Adrenal gland (tissue), 12 donors: ENCODE results near the gene CUL2. TPM values are rescaled to one million over a fixed set of nuclear protein-coding genes. Genes with fewer than 3 reads are reported as not detected.

Experiments
- DNase-seq, 7 donors: peaks; one replicate each; pipeline ENCODE4 v3.0.0-alpha.2; 2019 to 2020
- H3K27ac ChIP-seq, 5 donors: fragments of 200-600 bp; sonication (generic) in 4 of 5; 1 replicate in 3 of 5; 2 replicates in 2 of 5; pipeline versions ENCODE4 v1.5.1 to v1.8.0; 2016 to 2020; ENCODE audit warnings: mild to moderate bottlenecking in 1 of 5
- H3K27me3 ChIP-seq: fragments of 200-600 bp; 2 replicates; pipeline ENCODE4 v1.8.0; 2021
- H3K36me3 ChIP-seq, 2 donors: fragments of 200-600 bp; replicated peaks in 1 of 2; 1 replicate in 1 of 2; 2 replicates in 1 of 2; pipeline versions ENCODE4 v1.5.1 to v1.8.0; 2018 to 2022
- H3K4me1 ChIP-seq, 2 donors: fragments of 200-600 bp; replicated peaks in 1 of 2; 1 replicate in 1 of 2; 2 replicates in 1 of 2; pipeline versions ENCODE4 v1.5.1 to v1.8.0; 2018 to 2021
- H3K4me3 ChIP-seq, 4 donors: fragments of 200-600 bp; sonication (generic) in 3 of 4; one replicate each; pipeline ENCODE4 v1.5.1; 2016 to 2018
- H3K9me3 ChIP-seq, 3 donors: fragments of 200-600 bp; sonication (generic) in 1 of 3; replicated peaks in 1 of 3; 1 replicate in 2 of 3; 2 replicates in 1 of 3; pipeline versions ENCODE4 v1.5.1 to v1.8.0; 2016 to 2021
- POLR2A ChIP-seq, 2 donors: fragments of 450-650 bp; IDR thresholded peaks; one replicate each; pipeline ENCODE4 v1.6.1; 2017; ENCODE audit warnings: antibody characterized with exemption in 2 of 2, mild to moderate bottlenecking in 2 of 2, moderate library complexity in 1 of 2
- WGBS, 4 donors: extraction: QIAGEN DNeasy Blood & Tissue Kit in 2 of 4; methylation state at CpG; one replicate each; pipeline versions ENCODE4 v1.1.5 to v1.1.7; 2013 to 2017; 5-methylcytosine and 5-hydroxymethylcytosine counted together
- intact Hi-C, 2 donors: fragments of 100-400 bp; cut with DNase I; formaldehyde crosslinking; loops; one replicate each; pipeline versions ENCODE4 v1.14.1 to v1.15.0; 2022 to 2023
- polyA plus RNA-seq, 3 donors: library from polyadenylated mRNA; stranded (reverse); fragments of 200-250 nt in 2 of 3; fragments of 350-450 nt in 1 of 3; fragmentation: Illumina TruSeq in 1 of 3; extraction: RNeasy Lipid Tissue Mini Kit (QIAGEN cat#74804) in 1 of 3; gene quantifications; one replicate each; pipeline ENCODE4 v1.2.3, GENCODE V29; 2013 to 2014
- total RNA-seq, 9 donors: library from RNA; depleted of rRNA in 4 of 9; stranded (reverse); fragments of >200 nt in 4 of 9; fragments of 120-200 nt in 1 of 9; fragmentation: NEBNext Ultra II Directional in 1 of 9; extraction: Animal tissue kit (Norgen Biotek cat#: 25700) in 1 of 9; gene quantifications; one replicate each; pipeline versions ENCODE4 v1.1.0 to v1.2.4, GENCODE V29; 2013 to 2023
- TF ChIP-seq, protein P1 (sequence below), 6 experiments: fragments of 450-650 bp in 4 of 6; fragments of 200-600 bp in 2 of 6; sonication (generic) in 1 of 6; IDR thresholded peaks; 1 replicate in 5 of 6; 2 replicates in 1 of 6; pipeline versions ENCODE4 v1.5.1 to v1.8.0; 2016 to 2021; ENCODE audit warnings: antibody characterized with exemption in 6 of 6, mild to moderate bottlenecking in 2 of 6, moderate library complexity in 1 of 6
- donor health status: healthy with polysubstance abuse.
- donor health status: Bipolar disorder and iron deficiency.
- donor health status: DM: yes; HTN: yes; CAD: no.
- donor health status: DM: no; HTN: no; CAD: no.
- donor health status: DM: no; HTN: no; CAD: no.
- donor health status: DM: yes; HTN: yes; CAD: no.

Gene CUL2
- total and polyA plus RNA-seq, 12 donors: 6.2 to 52.2 (median 26.1) TPM

DNA sequence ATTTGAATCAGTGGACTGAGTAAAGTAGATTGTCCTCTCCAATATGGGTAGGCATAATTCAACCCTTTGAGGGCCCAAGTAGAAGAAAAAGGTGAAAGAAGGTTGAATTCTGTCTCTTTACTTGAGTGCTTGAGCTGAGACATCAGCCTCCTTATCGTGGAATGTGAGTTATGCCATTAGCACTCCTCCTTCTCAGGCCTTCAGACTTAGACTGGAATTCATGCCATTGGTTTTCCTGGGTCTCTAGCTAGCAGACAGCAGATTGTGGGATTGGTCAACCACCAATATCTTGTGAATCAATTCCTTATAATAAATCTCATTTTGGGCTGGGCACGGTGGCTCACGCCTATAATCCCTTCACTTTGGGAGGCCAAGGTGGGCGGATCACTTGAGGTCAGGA lies 89.2 kb downstream of the CUL2 start:
- no peaks in the 10 kb centered on the region for H3K9me3 ChIP-seq
- no peak overlapping the region for H3K27ac ChIP-seq

DNA sequence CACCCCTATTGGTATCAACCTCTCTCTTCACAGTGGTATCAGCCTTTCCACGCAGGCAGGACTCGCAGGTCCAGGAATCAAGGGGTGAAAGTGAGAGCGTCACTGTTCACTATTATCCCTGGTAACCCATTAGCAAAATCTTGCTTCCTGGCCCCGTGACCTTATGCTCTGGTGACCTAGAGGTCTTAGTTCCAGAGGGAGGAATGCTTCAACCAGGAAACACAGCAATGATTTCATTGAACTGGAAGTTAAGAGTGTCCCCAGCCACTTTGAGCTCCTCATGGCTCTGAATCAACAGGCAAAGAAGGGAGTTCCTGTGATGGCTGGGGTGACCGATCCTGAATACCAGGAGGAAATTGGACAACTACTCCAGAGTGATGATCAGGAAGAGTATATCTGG lies 90.6 kb downstream of the CUL2 start:
- H3K9me3 ChIP-seq: no peaks in the 10 kb centered on the region
- no peak overlapping the region for H3K4me3 ChIP-seq
- H3K36me3 ChIP-seq: no peaks in the 10 kb centered on the region
- H3K4me1 ChIP-seq: no peaks in the 10 kb centered on the region
- 78 to 96% (median 87%) methylated on average over 3 to 5 of the region's 5 CpGs for WGBS, 4 donors
- no peaks in the 10 kb centered on the region for H3K27me3 ChIP-seq
- DNase-seq: no peak
- TF ChIP-seq POLR2A (IDR thresholded peaks at IDR 0.05): no peak
- TF ChIP-seq, protein P1, sequence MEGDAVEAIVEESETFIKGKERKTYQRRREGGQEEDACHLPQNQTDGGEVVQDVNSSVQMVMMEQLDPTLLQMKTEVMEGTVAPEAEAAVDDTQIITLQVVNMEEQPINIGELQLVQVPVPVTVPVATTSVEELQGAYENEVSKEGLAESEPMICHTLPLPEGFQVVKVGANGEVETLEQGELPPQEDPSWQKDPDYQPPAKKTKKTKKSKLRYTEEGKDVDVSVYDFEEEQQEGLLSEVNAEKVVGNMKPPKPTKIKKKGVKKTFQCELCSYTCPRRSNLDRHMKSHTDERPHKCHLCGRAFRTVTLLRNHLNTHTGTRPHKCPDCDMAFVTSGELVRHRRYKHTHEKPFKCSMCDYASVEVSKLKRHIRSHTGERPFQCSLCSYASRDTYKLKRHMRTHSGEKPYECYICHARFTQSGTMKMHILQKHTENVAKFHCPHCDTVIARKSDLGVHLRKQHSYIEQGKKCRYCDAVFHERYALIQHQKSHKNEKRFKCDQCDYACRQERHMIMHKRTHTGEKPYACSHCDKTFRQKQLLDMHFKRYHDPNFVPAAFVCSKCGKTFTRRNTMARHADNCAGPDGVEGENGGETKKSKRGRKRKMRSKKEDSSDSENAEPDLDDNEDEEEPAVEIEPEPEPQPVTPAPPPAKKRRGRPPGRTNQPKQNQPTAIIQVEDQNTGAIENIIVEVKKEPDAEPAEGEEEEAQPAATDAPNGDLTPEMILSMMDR (IDR thresholded peaks at IDR 0.05): no peak
- no peak overlapping the region for H3K27ac ChIP-seq
- intact Hi-C loops: no loop called here

More for the DNA sequence above, 89.2 kb downstream of the CUL2 start:
- Histone ChIP-seq H3K4me3 (no peak overlapping the region), H3K36me3 (no peaks in the 10 kb centered on the region), H3K4me1 (no peaks in the 10 kb centered on the region), H3K27me3 (no peaks in the 10 kb centered on the region)
- TF ChIP-seq POLR2A (IDR thresholded peaks at IDR 0.05): no peak
- TF ChIP-seq, protein P1 (IDR thresholded peaks at IDR 0.05): no peak
- intact Hi-C loops: no loop called here
- DNase-seq: no peak
- 92 to 98% (median 95%) methylated on average over 4 of the region's 4 CpGs for WGBS, 4 donors

DNA sequence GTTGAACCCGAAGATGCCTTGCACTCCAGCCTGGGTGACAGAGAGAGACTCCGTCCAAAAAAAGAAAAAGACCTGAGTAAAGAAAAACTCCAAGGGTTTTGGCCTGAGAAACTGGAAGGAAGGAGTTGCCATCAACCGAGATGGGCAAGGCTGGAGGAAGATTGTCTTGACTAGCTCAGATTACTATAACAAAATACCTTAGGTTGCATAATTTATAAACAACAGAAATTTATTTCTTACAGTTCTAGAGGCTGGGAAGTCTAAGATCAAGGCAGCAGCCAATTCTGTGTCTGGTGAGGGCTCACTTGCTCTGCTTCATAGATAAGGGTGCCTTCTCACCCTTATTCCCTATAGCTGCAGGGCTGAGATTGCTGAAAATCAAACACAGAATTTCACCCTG lies 91.2 kb downstream of the CUL2 start:
- TF ChIP-seq POLR2A (IDR thresholded peaks at IDR 0.05): no peak
- TF ChIP-seq, protein P1 (IDR thresholded peaks at IDR 0.05): no peak
- Histone ChIP-seq H3K36me3 (no peaks in the 10 kb centered on the region), H3K9me3 (no peaks in the 10 kb centered on the region), H3K4me1 (no peaks in the 10 kb centered on the region), H3K27me3 (no peaks in the 10 kb centered on the region), H3K27ac (no peak overlapping the region), H3K4me3 (no peak overlapping the region)
- intact Hi-C loops: no loop called here
- DNase-seq: no peak
- WGBS, 4 donors: 92 to 96% (median 94%) methylated on average over 3 of the region's 3 CpGs

DNA sequence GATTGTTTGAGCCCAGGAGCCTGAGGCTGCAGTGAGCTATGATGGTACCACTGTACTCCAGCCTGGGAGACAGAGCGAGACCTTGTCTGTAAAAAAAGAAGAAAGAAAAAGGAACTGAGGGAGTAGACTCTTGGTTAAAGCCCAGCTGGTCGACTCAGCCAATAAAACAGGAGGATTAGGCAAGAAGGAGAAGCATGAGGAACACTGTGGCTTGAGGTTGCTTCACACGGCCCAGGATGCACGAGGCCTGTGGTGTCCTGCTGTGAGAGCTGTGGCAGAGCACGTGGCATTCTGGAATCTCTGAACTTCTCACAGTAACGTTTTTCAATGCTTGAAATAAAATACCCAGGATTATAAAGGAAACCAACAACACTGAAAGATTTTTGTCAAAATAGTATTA lies 93.3 kb downstream of the CUL2 start:
- no peak for TF ChIP-seq POLR2A (IDR thresholded peaks at IDR 0.05)
- TF ChIP-seq, protein P1 (IDR thresholded peaks at IDR 0.05): no peak
- WGBS, 4 donors: 75 to 80% (median 78%) methylated on average over 6 of the region's 6 CpGs
- Histone ChIP-seq H3K4me3 (no peak overlapping the region), H3K27me3 (no peaks in the 10 kb centered on the region), H3K4me1 (no peaks in the 10 kb centered on the region), H3K9me3 (no peaks in the 10 kb centered on the region), H3K27ac (no peak overlapping the region), H3K36me3 (no peaks in the 10 kb centered on the region)
- intact Hi-C loops: no loop called here
- peak in 6 of 7 donors; percentile 31 to 69 (median 48) for DNase-seq
